Calu3 (cell line): ENCODE data around the gene ZNF556. TPM values are rescaled to one million over a fixed set of nuclear protein-coding genes. Genes with fewer than 3 reads are reported as not detected.

Experiments used
- BruUV-seq: library from RNA; stranded (reverse); fragments of 400-500 nt; replicated peaks from 2 replicates; lab custom pipeline; 2021; lab: Mats Ljungman, UMichigan
- CTCF ChIA-PET: fragments of 300-600 bp; sonication (Branson Sonifier 250); formaldehyde crosslinking; loops from one replicate; lab custom pipeline; 2022; ENCODE audit warnings: antibody characterized with exemption; lab: Charles Lee
- DNase-seq: peaks from one replicate; pipeline ENCODE4 v3.0.0; 2022
- H3K27ac Mint-ChIP-seq: one replicate; pipeline ENCODE4 v1.8.0; 2022; ENCODE audit warnings: mixed read lengths; ENCODE audit not compliant: unreplicated experiment
- H3K27me3 Mint-ChIP-seq: one replicate; pipeline ENCODE4 v1.8.0; 2022; ENCODE audit warnings: mixed read lengths; ENCODE audit not compliant: unreplicated experiment
- H3K36me3 Mint-ChIP-seq: one replicate; pipeline ENCODE4 v1.8.0; 2022; ENCODE audit warnings: mild to moderate bottlenecking, moderate library complexity, mixed read lengths; ENCODE audit not compliant: insufficient read depth, unreplicated experiment
- H3K4me1 Mint-ChIP-seq: one replicate; pipeline ENCODE4 v1.8.0; 2022; ENCODE audit warnings: mild to moderate bottlenecking, low read depth, mixed read lengths; ENCODE audit not compliant: unreplicated experiment
- H3K4me3 Mint-ChIP-seq: one replicate; pipeline ENCODE4 v1.8.0; 2022; ENCODE audit warnings: mild to moderate bottlenecking, low read depth, moderate library complexity, mixed read lengths; ENCODE audit not compliant: unreplicated experiment
- H3K9me3 Mint-ChIP-seq: one replicate; pipeline ENCODE4 v1.8.0; 2022; ENCODE audit warnings: low read depth, mixed read lengths; ENCODE audit not compliant: unreplicated experiment
- CTCF ChIP-seq: fragments of 200-600 bp; IDR thresholded peaks from one replicate; pipeline ENCODE4 v1.8.0; 2022; ENCODE audit warnings: antibody characterized with exemption; ENCODE audit not compliant: unreplicated experiment
- intact Hi-C: fragments of 100-400 bp; cut with micrococcal nuclease; formaldehyde crosslinking; loops from one replicate; pipeline ENCODE4 v1.10.0; 2022; ENCODE audit not compliant: unreplicated experiment
- total RNA-seq: library from RNA; stranded (reverse); gene quantifications from 2 replicates; pipeline ENCODE4 v1.2.3, GENCODE V29; 2022

ZNF556 gene
- total RNA-seq, 1 experiment from 2014 or later: not detected

GRCh38 chr19:2922987-2923386 is 55.9 kb downstream of the ZNF556 start:
- Mint-ChIP-seq H3K27ac (no peak overlapping the region), H3K4me1 (no peaks in the 10 kb centered on the region), H3K4me3 (no peak overlapping the region), H3K36me3 (peaks cover 9% of the 10 kb centered on the region), H3K9me3 (no peaks in the 10 kb centered on the region), H3K27me3 (no peaks in the 10 kb centered on the region)
- DNase-seq: no peak
- intact Hi-C loops: no loop called here
- no peak for TF ChIP-seq CTCF
- CTCF ChIA-PET: no interaction called here
- no TSS peak for BruUV-seq

- H3K9me3 Mint-ChIP-seq: no peaks in the 10 kb centered on the region
- BruUV-seq: no TSS peak
- CTCF ChIA-PET: no interaction called here
- H3K27me3 Mint-ChIP-seq: no peaks in the 10 kb centered on the region
- peaks cover 4% of the 10 kb centered on the region for H3K36me3 Mint-ChIP-seq
- H3K27ac Mint-ChIP-seq: no peak overlapping the region
- intact Hi-C loops: no loop called here
- no peak for DNase-seq
- no peak for TF ChIP-seq CTCF
- H3K4me3 Mint-ChIP-seq: no peak overlapping the region
- no peaks in the 10 kb centered on the region for H3K4me1 Mint-ChIP-seq
These were observed 56.4 kb downstream of the ZNF556 start for GRCh38 chr19:2923510-2923909.

- Mint-ChIP-seq H3K9me3 (no peaks in the 10 kb centered on the region), H3K36me3 (peaks cover 5% of the 10 kb centered on the region), H3K4me1 (no peaks in the 10 kb centered on the region), H3K4me3 (no peak overlapping the region), H3K27me3 (no peaks in the 10 kb centered on the region), H3K27ac (no peak overlapping the region)
- intact Hi-C loops: no loop called here
- no TSS peak for BruUV-seq
- DNase-seq: no peak
- CTCF ChIA-PET: no interaction called here
- TF ChIP-seq CTCF: no peak
These were observed 59.4 kb downstream of the ZNF556 start for GRCh38 chr19:2926341-2927031.

- no peak for TF ChIP-seq CTCF
- CTCF ChIA-PET: no interaction called here
- Mint-ChIP-seq H3K4me1 (no peaks in the 10 kb centered on the region), H3K27me3 (no peaks in the 10 kb centered on the region), H3K36me3 (peaks cover 5% of the 10 kb centered on the region), H3K27ac (no peak overlapping the region), H3K9me3 (no peaks in the 10 kb centered on the region), H3K4me3 (no peak overlapping the region)
- BruUV-seq: no TSS peak
- intact Hi-C loops: no loop called here
- no peak for DNase-seq
These were observed 59.9 kb downstream of the ZNF556 start for GRCh38 chr19:2927032-2927430.

Other genes with a start within 250 kb of the ZNF556 start
- 0.87 and 0.91 TPM in 2 replicates for gene GNG7, start 164.6 kb upstream of the ZNF556 start, total RNA-seq
- gene DIRAS1, start 146.0 kb upstream of the ZNF556 start, total RNA-seq: 0.17 and 0.51 TPM in 2 replicates
- 25.0 and 28.2 TPM in 2 replicates for gene SLC39A3, start 127.3 kb upstream of the ZNF556 start, total RNA-seq
- gene SGTA, start 84.1 kb upstream of the ZNF556 start, total RNA-seq: 44.7 and 48.3 TPM in 2 replicates
- gene THOP1, start 81.8 kb upstream of the ZNF556 start, total RNA-seq: 85.9 and 86.2 TPM in 2 replicates
- gene ZNF554, start 47.5 kb upstream of the ZNF556 start, total RNA-seq: 4.3 and 4.9 TPM in 2 replicates
- 3.8 and 5.7 TPM in 2 replicates for gene ZNF555, start 25.9 kb upstream of the ZNF556 start, total RNA-seq
- gene ZNF57, start 33.6 kb downstream of the ZNF556 start, total RNA-seq: 4.1 and 6.0 TPM in 2 replicates
- 3.6 and 5.0 TPM in 2 replicates for gene ZNF77, start 77.6 kb downstream of the ZNF556 start, total RNA-seq
- 2.1 and 3.4 TPM in 2 replicates for gene TLE6, start 110.2 kb downstream of the ZNF556 start, total RNA-seq
- gene TLE2, start 161.9 kb downstream of the ZNF556 start, total RNA-seq: 8.5 and 9.3 TPM in 2 replicates
- 170 and 179 TPM in 2 replicates for gene TLE5, start 195.2 kb downstream of the ZNF556 start, total RNA-seq
- gene GNA11, start 227.0 kb downstream of the ZNF556 start, total RNA-seq: 37.7 and 41.4 TPM in 2 replicates